Activated CD4-positive, alpha-beta T cell treated with anti-CD3 and anti-CD28 coated beads, Interleukin-2, amount 50 U/mL, for 1 hour (primary cell): Measurements from ENCODE around the gene CCNB2.
"Not testable (repeated sequence)": the region's sequence is repeated elsewhere in the genome, so short reads cannot be mapped to it uniquely, and the experiment has no call there.

Experiments
- DNase-seq: peaks from one replicate; pipeline ENCODE4 v3.0.0-alpha.2; 2020

CCNB2 gene

GRCh38 chr15:59104912-59105732 lies at the start of gene CCNB2:
CCNB2 (plus strand) TSS chr15:59105146; CDS start chr15:59105269, 123 bp downstream.
- DNase-seq, result peak; percentile 79

DNA sequence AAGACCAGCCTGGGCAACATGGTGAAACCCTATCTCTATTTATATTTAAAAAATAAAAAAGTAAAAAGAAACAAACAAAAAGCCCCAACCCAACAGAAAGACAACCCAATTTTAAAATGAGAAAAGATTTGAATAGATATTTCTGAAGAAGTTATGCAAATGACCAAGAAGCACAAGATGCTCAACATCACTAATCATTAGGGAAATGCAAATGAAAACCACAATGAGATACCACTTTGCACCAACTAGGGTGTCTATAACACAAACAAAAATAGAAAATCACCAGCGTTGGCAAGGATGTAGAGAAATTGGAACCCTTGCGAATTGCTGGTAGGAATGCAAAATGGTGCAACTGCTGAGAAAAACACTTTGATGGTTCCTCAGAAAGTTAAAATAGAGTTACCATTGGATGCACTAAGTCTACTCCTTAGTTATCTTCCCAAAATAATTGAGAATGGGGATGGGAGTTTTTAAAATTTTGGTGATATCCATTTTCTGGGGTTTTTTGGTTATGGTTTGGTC lies 45.8 kb upstream of the CCNB2 start:
- DNase-seq, result no peak

DNA sequence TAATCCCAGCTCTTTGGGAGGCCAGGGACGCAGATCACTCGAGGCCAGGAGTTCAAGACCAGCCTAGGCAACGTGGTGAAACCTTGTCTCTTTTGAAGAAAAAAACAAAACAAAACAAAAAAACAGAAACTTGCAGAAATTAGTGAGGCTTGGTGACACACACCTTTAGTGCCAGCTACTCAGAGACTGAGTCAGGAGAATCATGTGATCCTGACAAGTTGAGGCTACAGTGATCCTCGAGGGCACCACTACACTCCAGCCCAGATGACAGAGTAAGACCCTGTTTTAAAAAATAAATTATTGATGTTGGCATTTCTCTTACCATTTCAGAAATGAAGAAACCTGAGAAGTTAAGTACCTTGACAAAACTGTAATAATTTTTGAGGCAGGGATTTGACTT lies 44.6 kb upstream of the CCNB2 start:
- DNase-seq, result no peak

DNA sequence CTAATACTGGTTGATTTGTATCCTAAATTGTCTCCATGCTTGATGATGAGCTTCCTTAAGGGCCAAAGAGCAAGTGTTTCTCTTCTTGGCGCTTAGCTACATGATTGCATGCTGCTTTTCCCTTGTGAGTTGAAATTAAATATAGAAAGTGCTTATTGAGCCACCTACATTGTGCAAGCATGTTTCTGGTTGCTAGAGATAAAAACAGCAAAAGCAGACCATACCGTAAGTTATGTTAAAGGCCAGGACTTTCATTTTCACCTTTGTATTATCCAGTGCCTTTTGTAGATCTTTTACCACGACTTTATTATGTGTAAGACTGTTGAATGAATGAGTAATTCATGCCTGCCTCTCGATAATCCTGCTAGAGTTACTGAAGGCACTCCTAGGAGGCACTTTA lies 41.9 kb upstream of the CCNB2 start:
- no peak for DNase-seq

DNA sequence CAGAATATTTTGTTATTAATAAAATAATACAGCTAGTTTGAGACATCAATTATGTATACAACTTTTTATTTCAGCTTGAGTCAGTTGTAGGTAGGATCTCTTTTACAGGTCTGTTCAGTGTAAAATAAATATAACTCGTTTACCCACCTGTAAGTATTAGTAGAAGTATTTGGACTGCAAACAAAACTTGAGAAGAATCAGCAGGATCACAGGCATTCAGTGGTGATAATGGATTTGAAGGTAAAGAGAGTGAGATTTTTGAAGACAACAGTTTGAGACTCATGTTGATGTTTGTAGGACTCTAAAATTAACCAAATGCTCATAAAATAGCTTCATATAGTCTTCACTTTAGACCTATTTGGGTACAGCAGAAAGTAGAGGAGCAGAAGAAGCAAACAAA lies 35.5 kb upstream of the CCNB2 start:
- no peak for DNase-seq

GRCh38 chr15:59074607-59075006 lies 30.3 kb upstream of the CCNB2 start:
- DNase-seq, result no peak

GRCh38 chr15:59087731-59088130 lies 17.2 kb upstream of the CCNB2 start:
- no peak for DNase-seq

- DNase-seq, result no peak
Observed at GRCh38 chr15:59094077-59094476, 10.9 kb upstream of the CCNB2 start.

DNA sequence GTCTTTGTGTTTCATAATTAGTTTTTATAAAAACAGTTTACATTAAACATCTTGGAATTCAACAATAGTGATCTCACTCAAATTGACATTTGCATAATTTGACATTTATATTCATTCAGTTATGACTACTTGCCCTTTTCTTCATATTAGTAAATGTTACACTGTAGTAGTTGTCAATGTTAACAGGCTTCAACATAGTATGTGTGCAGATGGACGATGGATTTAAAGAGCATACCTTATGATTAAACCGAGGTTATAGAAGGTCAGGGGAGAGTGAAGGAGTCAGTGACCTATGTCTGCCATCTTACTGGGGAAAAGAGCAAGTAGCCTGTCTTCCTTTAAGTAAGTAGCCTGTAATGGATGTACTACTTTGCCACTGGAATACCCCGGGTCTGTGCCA lies 8.5 kb upstream of the CCNB2 start:
- DNase-seq, result no peak

GRCh38 chr15:59099162-59099685 lies 5.7 kb upstream of the CCNB2 start:
- DNase-seq, result no peak

DNA sequence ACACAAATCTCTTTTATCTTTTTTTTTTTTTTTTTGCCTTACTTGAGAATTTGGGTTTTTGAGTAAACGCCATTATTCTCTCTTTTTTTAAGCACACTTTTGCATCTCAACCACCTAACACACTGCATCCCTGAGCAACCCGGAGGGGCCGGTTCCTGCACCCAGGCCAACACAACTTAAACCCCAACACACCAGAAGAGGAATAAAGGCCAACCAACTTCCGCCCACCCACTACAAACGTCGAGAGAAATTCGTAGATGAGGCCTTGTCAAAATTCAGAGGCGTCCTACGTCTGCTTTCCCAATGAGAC lies 389 bp upstream of the CCNB2 start:
- DNase-seq, result no peak

DNA sequence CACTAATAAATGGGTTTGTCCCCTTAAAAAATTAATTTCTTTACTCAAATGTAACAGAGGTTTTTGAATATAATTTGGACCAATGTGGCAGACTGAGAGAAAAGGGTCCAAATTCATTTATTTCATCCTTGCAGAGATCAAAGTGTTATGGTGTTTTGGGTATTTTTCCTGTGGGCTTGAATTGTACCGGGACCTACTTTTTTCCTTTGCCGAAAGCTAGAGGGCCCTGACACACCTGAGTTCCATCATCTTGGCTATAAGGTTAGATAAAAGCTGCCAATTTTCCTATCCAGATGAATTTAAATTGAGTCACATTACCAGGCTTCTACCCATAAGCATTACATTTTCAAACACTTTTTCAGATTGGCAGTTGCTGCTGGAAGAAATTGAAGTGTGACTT lies 908 bp downstream of the CCNB2 start:
- no peak for DNase-seq

GRCh38 chr15:59111251-59111650 lies 6.3 kb downstream of the CCNB2 start:
- DNase-seq, result no peak

- no peak for DNase-seq
Observed at GRCh38 chr15:59115047-59115446, 10.1 kb downstream of the CCNB2 start.

- no peak for DNase-seq
Observed at GRCh38 chr15:59116141-59116540, 11.2 kb downstream of the CCNB2 start.

DNA sequence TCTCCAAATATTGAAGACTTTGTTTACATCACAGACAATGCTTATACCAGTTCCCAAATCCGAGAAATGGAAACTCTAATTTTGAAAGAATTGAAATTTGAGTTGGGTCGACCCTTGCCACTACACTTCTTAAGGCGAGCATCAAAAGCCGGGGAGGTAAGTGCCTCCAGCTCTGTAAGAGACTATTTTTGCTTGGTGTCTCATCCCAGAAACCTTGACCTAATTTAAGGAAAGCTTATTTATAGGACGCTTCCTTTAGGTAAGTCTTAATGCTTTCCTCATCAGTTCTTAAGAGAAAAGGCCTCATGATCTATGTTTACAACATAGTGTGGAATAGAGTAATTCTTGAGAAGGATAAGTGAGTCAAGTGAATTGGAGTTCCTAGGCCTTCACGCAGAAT lies 11.8 kb downstream of the CCNB2 start:
- no peak for DNase-seq

- no peak for DNase-seq
Observed at GRCh38 chr15:59119625-59120024, 14.7 kb downstream of the CCNB2 start.

DNA sequence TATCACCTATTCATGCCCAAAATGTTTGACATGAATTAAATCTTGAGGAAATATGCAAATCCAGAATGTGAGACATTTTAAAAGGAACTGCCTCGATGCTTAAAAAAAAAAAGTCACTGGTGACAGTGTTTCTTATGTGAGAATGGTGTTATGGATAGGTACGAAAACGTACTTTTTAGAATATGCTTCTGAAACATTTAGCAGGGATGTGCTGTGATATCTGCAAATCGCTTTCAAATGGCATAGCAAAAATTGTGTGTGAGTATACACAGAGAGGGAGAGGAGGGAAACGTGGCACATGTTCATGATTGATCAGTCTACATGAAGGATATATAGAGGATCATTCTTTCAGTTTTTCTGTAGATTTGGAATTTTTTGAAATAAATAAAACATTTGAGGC lies 16.0 kb downstream of the CCNB2 start:
- no peak for DNase-seq

GRCh38 chr15:59124261-59124660 lies 19.3 kb downstream of the CCNB2 start:
- DNase-seq, result no peak

DNA sequence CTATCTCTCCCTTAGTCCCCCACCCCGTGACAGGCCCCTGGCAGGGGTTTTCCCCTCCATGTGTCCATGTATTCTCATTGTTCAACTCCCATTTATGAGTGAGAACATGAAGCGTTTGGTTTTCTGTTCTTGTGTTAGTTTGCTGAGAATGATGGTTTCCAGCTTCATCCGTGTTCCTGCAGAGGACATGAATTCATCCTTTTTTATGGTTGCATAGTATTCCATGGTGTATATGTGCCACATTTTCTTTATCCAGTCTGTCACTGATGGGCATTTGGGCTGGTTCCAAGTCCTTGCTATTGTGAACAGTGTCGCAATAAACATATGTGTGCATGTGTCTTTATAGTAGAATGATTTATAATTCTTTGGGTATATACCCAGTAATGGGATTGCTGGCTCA lies 20.7 kb downstream of the CCNB2 start:
- not testable (repeated sequence) for DNase-seq

- not testable (repeated sequence) for DNase-seq
Observed at GRCh38 chr15:59127255-59127654, 22.3 kb downstream of the CCNB2 start.

DNA sequence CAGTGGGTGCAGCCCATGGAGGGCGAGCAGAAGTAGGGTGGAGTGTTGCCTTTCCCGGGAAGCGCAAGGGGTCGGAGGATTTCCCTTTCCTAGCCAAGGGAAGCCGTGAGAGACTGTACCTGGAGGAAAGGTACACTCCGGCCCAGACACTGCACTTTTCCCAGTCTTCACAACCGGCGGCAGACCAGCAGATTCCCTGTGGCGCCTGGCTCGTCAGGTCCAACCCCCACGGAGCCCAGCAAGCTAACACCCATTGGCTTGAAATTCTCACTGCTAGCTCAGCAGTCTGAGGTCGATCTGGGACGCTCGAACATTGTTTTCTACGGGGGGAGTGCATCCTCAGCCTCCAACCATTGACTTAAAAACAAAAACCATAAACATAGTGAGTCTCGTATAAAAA lies 26.5 kb downstream of the CCNB2 start:
- DNase-seq, result no peak

GRCh38 chr15:59131969-59132562 lies 27.1 kb downstream of the CCNB2 start:
- no peak for DNase-seq

DNA sequence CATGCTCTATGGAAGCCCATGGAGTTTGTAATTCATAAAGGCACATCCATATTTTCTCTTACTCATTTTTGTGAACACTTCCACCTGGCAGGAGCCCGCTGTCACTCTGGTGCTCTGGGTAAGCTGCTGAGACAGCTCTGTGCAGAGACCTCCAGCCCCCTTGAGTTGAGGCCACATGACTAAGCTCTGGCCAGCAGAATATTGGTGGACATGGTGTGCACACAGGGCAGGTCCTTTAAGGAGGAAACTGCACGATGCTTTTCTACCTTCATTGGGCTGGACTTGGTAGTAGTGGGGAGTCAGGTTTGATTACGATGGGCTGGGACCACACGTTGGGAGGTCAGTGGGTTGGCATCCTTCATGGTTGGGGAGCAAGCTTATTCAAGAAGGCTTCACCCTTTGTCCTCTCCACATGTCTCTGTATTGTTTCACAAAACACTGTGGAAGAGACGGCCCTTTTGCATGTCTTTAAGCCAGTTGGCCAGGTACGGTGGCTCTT lies 29.0 kb downstream of the CCNB2 start:
- no peak for DNase-seq
